GM20431 (cell line): ENCODE data around the gene PQBP1.

Source experiments
- in situ Hi-C: fragments of 300-500 bp; cut with MseI, MboI; formaldehyde crosslinking; loops from one replicate; pipeline ENCODE4 v1.15.0; 2020; ENCODE audit warnings: low sequenced_read_pairs; ENCODE audit not compliant: unreplicated experiment

The PQBP1 gene

DNA sequence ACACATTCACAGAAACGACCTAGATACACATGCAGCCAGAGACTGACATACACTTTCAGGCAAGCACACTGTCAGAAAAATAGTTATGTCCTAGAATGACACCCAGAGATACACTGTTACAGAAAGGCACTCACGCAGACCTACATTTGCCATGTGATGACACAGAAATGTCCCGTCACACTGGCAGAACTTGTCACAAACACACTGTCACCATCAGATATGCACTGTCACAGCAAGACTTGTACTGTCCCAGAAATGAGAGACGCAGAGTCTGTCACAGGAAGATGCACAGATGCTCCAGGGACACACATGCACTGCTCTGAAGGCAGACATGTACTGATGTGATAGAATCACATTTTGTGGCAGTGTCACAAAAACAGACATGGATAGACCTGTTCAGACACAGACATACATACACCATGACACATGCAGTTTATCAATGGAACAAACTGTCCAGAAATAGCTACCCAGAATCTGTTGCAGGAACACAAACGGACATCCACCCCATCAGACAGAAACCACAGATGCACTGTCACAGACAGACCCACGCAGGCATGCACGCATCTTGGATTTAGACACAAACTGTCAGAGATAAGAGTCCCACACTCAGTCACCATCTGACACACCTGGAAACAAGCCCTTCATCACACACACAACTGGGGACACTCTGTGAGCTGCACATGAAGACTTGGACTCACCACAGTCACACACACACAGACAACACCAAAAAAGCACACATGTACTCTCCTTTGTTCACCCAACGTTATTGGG lies 22.4 kb downstream of the PQBP1 start:
- in situ Hi-C loops = no loop called here

GRCh38 chrX:48920718-48921104 lies 23.0 kb downstream of the PQBP1 start:
- in situ Hi-C loops = no loop called here

DNA sequence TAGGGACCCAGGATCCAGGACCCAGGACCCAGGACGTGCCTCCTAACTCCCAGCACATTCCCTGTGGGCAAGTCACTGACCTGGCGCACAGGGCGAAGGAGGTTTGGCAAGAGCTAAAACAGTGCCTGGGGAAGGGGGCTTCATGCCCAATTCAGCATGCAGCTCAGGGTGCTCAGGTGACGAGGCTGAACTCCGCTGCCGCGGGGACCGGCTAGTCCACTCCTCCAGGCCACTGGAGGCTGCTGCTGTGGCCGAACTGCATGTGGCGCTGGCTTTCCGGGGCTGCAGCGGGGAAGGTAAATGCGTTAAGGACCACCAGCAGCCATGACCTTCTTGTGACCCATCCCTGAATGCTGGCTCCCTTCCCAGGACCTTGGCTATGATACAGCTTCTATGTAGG lies 26.0 kb downstream of the PQBP1 start:
- in situ Hi-C loops = no loop called here

DNA sequence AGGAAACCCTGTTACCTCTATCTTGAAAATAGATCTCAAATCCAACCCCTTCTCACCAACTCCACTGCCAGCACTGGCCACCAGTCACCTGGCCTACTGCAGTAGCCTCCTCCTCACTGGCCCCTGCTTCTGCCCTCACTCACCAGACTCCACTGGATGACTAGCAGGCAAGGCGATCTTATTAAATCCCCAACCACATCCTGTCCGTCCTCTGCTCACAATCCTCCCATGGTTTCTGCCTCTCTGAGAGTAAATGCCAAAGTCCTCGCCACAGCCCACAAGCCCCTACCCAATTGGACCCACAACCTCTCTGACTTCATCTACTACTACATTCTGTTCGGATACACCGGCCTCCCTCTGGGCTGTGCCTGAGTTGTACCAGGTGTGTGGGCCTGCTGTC lies 26.5 kb downstream of the PQBP1 start:
- in situ Hi-C loops = no loop called here

DNA sequence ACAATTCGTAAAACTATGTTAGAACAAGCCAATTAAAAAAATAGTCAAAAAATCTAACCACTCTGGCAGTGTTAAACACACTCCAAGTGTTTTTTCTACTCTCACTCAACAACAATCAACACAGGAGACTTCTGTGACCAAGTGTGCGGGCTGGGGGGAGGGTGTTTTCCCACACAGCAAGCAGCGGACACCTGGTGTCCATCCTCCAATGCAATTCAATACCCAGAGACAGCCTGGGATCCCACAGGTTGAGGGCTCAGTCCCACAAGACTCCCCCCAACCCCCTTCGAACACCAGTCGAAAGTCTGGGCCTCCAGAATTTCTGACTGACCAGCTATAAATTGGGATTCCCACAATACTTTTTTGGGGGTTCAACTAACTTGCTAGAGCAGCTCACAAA lies 29.4 kb downstream of the PQBP1 start:
- in situ Hi-C loops = no loop called here

DNA sequence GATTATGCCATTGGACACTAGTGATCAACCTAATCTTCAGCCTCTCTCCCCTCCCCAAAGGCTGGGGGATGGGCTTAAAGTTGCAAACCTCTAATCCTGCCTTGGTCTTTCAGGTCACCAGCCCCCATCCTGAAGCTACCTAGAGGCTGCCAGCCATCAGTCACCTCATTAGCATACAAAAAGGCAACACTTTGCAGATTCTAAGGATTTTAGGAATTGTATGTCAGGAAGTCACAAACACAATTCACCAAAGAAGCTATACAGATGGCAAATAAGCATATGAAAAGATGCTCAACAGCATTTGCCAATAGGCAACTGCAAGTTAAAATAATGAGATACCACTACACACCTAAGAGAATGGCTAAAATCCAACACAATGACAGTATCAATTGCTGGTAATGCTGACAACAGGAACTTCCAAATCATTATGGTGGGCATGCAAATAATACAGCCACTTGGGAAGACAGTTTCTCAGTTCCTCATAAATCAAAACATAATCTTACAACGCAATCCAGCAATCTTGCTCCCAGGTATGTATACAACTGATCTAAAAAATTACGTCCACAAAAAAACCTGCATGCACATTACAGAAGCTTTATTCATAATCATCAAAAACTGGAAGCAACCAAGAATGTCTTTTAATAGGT lies 30.1 kb downstream of the PQBP1 start:
- in situ Hi-C loops = no loop called here

- in situ Hi-C loops = no loop called here
Measured at GRCh38 chrX:48933757-48934156, 36.0 kb downstream of the PQBP1 start.

DNA sequence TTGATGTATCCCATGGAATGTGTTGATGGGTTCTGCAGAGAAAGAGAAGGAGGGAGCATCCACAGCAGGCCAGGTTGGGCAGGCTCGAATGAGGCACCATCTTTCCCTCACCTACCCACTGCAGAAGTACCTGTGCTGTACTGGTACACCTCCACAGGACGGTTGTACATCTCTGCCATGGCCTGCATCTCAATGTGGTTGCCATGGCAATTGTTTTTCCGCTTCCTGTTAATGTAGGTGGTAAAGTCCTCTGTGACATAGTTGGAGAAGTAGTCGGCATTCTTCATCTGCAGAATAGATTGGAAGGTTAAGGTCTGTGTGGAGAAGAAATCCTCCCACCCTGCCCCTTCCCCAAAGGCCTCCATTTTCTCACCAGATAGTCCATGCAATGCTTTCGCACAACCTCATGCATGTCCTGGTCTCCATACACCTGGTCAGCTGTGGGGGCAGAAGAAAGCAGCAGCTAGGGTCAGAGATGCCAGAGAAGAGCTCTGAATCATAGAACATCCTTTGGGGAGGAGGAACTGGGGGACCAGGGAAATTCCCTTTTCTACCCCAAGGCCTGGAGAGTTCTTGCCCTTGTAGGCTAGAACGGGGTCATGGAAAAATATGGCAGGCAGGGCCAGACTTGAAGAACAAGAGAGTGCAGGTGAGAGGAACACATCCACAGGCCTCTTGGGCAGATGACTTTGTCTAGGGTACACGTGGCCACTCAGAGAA lies 37.0 kb downstream of the PQBP1 start:
- in situ Hi-C loops = no loop called here

DNA sequence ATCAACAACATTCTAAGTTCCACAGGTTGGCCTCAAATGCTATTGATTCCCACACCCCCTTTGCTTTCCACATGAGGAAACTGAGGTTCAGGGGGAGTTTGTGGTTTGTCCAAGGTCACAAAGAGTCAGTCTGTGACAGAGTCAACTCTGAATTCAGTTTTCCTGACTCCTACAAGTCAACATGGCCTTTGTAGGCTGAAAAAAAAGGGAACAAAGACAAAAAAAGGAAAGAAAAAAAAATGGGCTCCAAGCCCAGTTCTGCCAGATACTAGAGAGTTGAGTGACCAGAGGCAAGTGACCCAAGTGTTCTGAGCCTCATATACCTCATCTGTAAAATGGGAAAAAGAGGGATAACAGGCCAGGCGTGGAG lies 37.6 kb downstream of the PQBP1 start:
- in situ Hi-C loops = no loop called here

DNA sequence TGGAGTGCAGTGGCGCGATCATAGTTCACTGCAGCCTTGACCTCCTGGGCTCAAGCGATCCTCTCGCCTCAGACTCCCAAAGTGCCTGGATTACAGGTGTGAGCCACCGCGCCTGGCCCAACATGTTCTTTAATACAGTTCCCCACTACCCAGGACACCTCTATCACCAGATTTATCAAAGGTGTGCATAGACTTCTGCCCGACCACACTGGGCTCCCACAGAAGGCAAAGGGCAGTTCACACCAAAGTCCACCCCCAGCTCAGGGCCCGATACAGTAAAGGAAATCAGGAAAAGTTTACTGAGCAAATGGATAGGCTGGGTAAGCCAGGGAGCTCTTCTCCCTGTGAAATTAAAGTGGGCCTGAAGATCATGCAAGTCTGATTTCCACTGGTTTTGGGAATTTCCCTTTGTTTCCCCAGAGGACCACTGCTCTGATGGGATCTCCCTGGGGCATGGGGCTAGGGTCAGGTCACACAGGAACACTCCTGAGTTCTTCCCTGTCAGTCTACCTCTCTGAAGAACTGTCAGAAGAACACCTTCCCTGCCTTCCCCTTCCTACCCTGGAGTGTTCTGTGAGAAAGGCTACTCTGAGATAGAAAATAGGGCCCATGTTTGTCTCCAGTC lies 38.8 kb downstream of the PQBP1 start:
- in situ Hi-C loops = no loop called here

GRCh38 chrX:48937054-48937907 lies 39.6 kb downstream of the PQBP1 start:
- in situ Hi-C loops = no loop called here

DNA sequence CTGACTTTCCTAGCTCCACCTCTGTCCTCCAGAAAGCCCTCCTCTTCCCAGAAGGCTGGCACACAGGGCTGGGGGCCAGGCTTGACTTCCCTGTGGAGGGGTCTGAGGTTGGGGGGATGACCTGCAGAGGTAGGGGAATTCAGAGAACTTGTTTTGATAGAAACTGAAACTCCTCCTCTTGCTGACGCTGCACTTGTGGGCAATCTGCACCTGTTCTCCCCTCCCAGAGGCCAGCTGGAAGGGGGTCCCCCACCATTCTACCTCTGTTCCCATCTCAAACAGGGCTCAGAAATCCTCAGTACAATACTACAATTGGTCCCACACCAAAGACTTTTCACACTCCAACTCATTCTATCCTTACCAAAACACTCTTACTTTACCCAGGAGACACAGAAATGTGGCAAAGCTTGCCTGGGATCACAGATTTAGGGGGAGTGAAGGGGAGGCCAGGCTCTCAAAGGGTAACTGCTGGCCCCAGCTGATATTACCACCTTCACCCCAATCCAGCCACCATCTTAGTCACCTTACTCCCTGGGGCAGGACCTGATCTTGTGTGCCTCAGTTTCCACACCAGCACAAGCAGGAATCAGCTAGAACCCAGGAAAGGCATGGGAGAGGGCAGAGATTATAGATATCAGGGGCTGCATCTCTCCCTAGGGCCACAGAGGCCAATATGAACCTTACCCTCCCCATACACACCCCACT lies 41.1 kb downstream of the PQBP1 start:
- in situ Hi-C loops = no loop called here

DNA sequence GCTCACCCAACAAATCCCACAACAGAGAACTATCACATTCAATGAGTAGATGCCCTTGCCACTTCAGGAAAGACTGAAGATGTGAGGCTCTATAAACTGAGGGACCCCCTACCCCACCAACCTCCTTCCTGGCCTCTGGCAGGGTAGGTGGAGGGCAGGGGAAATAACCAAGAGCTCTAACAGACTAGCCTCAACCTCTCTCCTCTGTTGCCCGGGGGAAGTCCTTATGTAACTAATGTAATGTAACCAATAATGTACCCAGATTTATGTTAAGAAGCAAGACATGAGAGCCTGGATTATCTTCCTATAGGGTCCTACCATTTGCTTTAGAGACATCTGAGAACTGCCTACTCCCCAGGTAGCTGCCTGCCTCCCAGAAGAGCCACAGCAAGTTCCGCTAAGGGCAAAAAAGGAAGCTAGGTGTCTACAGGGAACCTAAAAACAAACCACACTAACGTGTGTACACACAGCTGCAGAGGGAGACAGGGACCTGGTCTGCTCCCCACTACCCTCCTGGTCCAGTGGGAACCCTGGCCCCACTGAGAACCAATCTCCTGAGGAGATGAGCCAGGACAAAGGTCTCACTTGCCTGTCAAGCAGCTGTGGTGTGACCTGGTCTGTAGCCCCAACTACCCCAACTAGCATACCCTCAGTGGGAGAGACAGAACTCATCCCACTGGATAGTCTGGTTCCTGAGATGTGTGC lies 41.9 kb downstream of the PQBP1 start:
- in situ Hi-C loops = no loop called here

DNA sequence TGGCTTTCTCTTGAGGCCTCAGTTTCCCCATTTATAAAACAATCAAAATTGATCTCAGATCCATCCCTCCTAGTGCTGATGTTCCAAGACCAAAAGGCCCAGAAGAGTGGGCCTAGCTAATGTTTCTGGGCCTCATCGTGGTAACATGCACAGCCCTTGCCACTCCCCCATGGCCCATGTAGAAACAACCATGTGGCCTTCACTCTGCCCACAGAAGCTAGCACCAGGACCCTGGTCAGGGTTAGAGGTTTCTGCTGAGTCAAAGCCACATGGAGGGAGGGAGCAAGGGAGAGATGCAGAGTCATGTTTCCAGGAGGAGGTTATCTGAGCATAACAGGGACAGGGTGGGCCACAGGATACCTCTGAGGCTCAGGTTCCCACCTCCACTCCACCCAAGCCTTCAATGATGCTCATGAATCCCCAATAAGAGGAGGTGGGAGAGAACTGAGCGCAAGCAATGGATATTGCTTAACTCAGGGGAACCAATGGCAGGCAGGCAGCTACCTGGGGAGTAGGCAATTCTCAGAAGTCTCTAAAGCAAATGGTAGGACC lies 42.8 kb downstream of the PQBP1 start:
- in situ Hi-C loops = no loop called here

- in situ Hi-C loops = no loop called here
Measured at GRCh38 chrX:48942895-48943294, 45.2 kb downstream of the PQBP1 start.

DNA sequence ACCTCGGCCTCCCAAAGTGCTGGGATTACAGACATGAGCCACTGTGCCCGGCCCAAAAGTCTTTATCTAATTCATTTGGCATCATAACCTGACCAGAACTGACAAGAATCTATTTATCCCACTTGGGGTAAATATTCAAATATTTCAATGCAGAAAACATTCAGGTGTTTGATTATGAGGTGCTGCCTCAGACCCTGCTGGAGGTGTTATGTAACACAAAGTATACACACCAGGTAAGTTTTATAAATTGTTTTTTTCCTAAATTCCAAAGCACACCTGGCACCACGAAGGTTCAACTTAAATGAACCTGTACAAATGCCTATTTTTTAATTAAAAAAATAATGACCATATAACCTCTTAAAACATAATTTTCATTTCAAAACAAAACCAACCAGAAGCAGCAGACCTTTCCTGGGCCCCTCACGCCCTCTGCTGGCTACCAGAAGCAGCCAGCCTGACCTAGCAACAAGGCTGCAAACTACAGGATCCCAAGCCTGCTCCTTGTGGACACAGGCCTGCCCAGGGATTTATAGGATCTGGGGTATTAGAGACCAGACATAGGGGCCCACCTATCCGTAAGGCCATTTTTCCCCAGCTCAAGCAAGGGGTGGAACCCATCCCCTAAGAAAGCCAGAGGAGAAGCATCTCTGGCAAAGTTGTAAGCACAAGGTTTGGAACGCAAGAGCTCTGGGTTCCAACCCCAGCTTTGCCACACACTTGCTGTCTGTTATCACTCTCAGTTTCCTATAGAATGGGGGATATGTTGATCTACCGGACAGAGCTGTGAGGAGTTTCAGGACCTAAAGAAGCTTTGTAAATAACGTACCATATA lies 48.0 kb downstream of the PQBP1 start:
- in situ Hi-C loops = no loop called here

GRCh38 chrX:48948589-48948988 lies 50.9 kb downstream of the PQBP1 start:
- in situ Hi-C loops = no loop called here
